BE2C (cell line): ENCODE data around the gene MSL3.
A peak's percentile ranks its signal among the peaks of the same experiment; 100 is the strongest.

Experiments used
- DNase-seq: peaks from one replicate; pipeline ENCODE4 v3.0.0-alpha.2; 2020
- H3K27me3 ChIP-seq: fragments of 250-450 bp; sonication (Bioruptor Pico); 2 replicates; pipeline ENCODE4 v1.5.1; 2020; ENCODE audit warnings: mild to moderate bottlenecking
- H3K36me3 ChIP-seq: fragments of 250-450 bp; sonication (Bioruptor Pico); 2 replicates; pipeline ENCODE4 v1.5.1; 2020; ENCODE audit warnings: mild to moderate bottlenecking
- H3K4me1 ChIP-seq: fragments of 250-450 bp; sonication (Bioruptor Pico); 2 replicates; pipeline ENCODE4 v1.5.1; 2020
- H3K4me3 ChIP-seq: 2 replicates; pipeline ENCODE4 v1.5.1; 2011; ENCODE audit warnings: low read depth, low read length
- H3K9me3 ChIP-seq: fragments of 250-450 bp; sonication (Bioruptor Pico); 2 replicates; pipeline ENCODE4 v1.5.1; 2020
- CTCF ChIP-seq: IDR thresholded peaks from 2 replicates; pipeline ENCODE4 v1.5.1; 2012; ENCODE audit warnings: mild to moderate bottlenecking, low read depth, low read length

Gene MSL3

GRCh38 chrX:11781734-11782370 lies 23.8 kb downstream of the MSL3 start:
- no peak for DNase-seq
- Histone ChIP-seq H3K9me3 (no peaks in the 10 kb centered on the region), H3K4me1 (no peaks in the 10 kb centered on the region), H3K4me3 (no peak overlapping the region), H3K27me3 (no peaks in the 10 kb centered on the region), H3K36me3 (no peaks in the 10 kb centered on the region)
- no peak for TF ChIP-seq CTCF

- Histone ChIP-seq H3K27me3 (no peaks in the 10 kb centered on the region), H3K4me3 (no peak overlapping the region), H3K9me3 (no peaks in the 10 kb centered on the region), H3K36me3 (no peaks in the 10 kb centered on the region), H3K4me1 (no peaks in the 10 kb centered on the region)
- no peak for TF ChIP-seq CTCF
- DNase-seq = no peak
These were observed 26.5 kb downstream of the MSL3 start for GRCh38 chrX:11784543-11784942.

- Histone ChIP-seq H3K4me3 (no peak overlapping the region), H3K36me3 (no peaks in the 10 kb centered on the region), H3K9me3 (no peaks in the 10 kb centered on the region), H3K4me1 (no peaks in the 10 kb centered on the region), H3K27me3 (no peaks in the 10 kb centered on the region)
- TF ChIP-seq CTCF = no peak
- no peak for DNase-seq
These were observed 28.8 kb downstream of the MSL3 start for GRCh38 chrX:11786862-11787261.

GRCh38 chrX:11787564-11787963 lies 29.5 kb downstream of the MSL3 start:
- Histone ChIP-seq H3K36me3 (no peaks in the 10 kb centered on the region), H3K27me3 (no peaks in the 10 kb centered on the region), H3K9me3 (no peaks in the 10 kb centered on the region), H3K4me3 (peak overlapping the region; percentile 45), H3K4me1 (no peaks in the 10 kb centered on the region)
- DNase-seq = peak; percentile 78
- TF ChIP-seq CTCF = peak; percentile 75

GRCh38 chrX:11789809-11790208 lies 31.8 kb downstream of the MSL3 start:
- TF ChIP-seq CTCF = no peak
- Histone ChIP-seq H3K36me3 (no peaks in the 10 kb centered on the region), H3K4me1 (no peaks in the 10 kb centered on the region), H3K4me3 (no peak overlapping the region), H3K9me3 (no peaks in the 10 kb centered on the region), H3K27me3 (no peaks in the 10 kb centered on the region)
- no peak for DNase-seq

GRCh38 chrX:11791090-11791489 lies 33.1 kb downstream of the MSL3 start:
- Histone ChIP-seq H3K36me3 (no peaks in the 10 kb centered on the region), H3K9me3 (no peaks in the 10 kb centered on the region), H3K27me3 (no peaks in the 10 kb centered on the region), H3K4me3 (no peak overlapping the region), H3K4me1 (no peaks in the 10 kb centered on the region)
- TF ChIP-seq CTCF = no peak
- DNase-seq = peak; percentile 7
